Measurements from ENCODE around the gene STRN3.
"Not testable (repeated sequence)": the region's sequence is repeated elsewhere in the genome, so short reads cannot be mapped to it uniquely, and the experiment has no call there.

Gene STRN3

DNA sequence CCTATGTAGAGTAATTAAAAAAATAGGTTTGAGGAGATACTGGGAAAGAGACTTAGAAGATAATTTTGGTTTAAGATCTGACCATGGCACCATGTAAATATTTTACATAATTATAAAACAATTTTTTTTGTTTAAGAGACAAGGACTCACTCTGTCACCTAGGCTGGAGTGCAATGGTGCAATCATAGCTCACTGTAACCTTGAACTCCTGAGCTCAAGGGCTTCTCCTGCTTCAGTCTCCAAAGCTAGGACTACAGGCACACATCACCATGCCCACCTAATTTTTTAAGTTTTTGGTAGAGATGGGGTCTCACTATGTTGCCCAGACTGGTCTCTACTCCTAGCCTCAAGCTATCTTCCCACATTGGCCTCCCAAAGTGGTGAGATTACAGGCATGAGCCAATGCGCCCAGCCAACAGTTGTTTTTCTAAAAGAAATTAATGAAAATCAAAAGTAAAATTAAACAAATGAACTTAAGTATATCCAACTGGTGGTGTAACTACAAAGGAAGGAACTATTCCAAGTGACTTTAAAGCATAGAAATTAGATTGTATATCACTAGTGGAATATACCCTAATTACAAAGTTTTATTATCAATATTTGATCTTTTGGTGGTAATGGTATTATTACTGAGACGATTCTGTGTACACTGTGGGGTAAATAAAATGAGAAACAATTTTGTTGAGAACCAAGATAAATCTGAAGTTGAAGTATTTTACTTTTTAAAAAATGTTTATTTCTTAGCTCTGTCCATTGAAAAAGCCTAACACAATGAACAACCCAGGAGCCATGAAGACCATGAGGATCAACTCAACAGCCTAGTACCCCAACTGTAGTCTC is 122.7 kb downstream of the STRN3 start:
- Histone ChIP-seq H3K4me1 (ENCODE audit: control insufficient read depth in 1 of 2, insufficient read depth in 2 of 2, low read length in 2 of 2) (no peaks in the 10 kb centered on the region), H3K4me3 (ENCODE audit: low read depth in 1 of 2, low read length in 2 of 2) (no peak overlapping the region), H3K27ac (ENCODE audit: low read length) (no peak overlapping the region), H3K36me3 (ENCODE audit: control insufficient read depth in 1 of 2, insufficient read depth in 2 of 2, low read length in 2 of 2) (peaks cover 23 to 24% of the 10 kb centered on the region in 2 donors), H3K27me3 (ENCODE audit: low read depth, low read length) (no peaks in the 10 kb centered on the region), H3K9me3 (ENCODE audit: control insufficient read depth in 1 of 2, low read length in 2 of 2) (no peaks in the 10 kb centered on the region)

- peaks cover 13 to 26% of the 10 kb centered on the region in 2 donors for H3K36me3 ChIP-seq (ENCODE audit: control insufficient read depth in 1 of 2, insufficient read depth in 2 of 2, low read length in 2 of 2)
- not testable (repeated sequence) for H3K4me1 ChIP-seq (ENCODE audit: control insufficient read depth in 1 of 2, insufficient read depth in 2 of 2, low read length in 2 of 2); H3K27ac ChIP-seq (ENCODE audit: low read length); H3K4me3 ChIP-seq (ENCODE audit: low read depth in 1 of 2, low read length in 2 of 2); H3K27me3 ChIP-seq (ENCODE audit: low read depth, low read length); H3K9me3 ChIP-seq (ENCODE audit: control insufficient read depth in 1 of 2, low read length in 2 of 2)
Measured at GRCh38 chr14:30897121-30897520, 129.1 kb downstream of the STRN3 start.

GRCh38 chr14:30896435-30896834 is 129.7 kb downstream of the STRN3 start:
- H3K4me3 ChIP-seq (ENCODE audit: low read depth in 1 of 2, low read length in 2 of 2): no peak overlapping the region
- no peak overlapping the region for H3K27ac ChIP-seq (ENCODE audit: low read length)
- H3K4me1 ChIP-seq (ENCODE audit: control insufficient read depth in 1 of 2, insufficient read depth in 2 of 2, low read length in 2 of 2): peaks cover 5 to 9% of the 10 kb centered on the region in 2 donors
- H3K9me3 ChIP-seq (ENCODE audit: control insufficient read depth in 1 of 2, low read length in 2 of 2): no peaks in the 10 kb centered on the region
- H3K27me3 ChIP-seq (ENCODE audit: low read depth, low read length): no peaks in the 10 kb centered on the region
- peaks cover 13 to 20% of the 10 kb centered on the region in 2 donors for H3K36me3 ChIP-seq (ENCODE audit: control insufficient read depth in 1 of 2, insufficient read depth in 2 of 2, low read length in 2 of 2)

GRCh38 chr14:30894923-30895515 is 131.2 kb downstream of the STRN3 start:
- H3K4me3 ChIP-seq (ENCODE audit: low read depth in 1 of 2, low read length in 2 of 2): no peak overlapping the region
- H3K9me3 ChIP-seq (ENCODE audit: control insufficient read depth in 1 of 2, low read length in 2 of 2): no peaks in the 10 kb centered on the region
- peaks cover 13 to 18% of the 10 kb centered on the region in 2 donors for H3K36me3 ChIP-seq (ENCODE audit: control insufficient read depth in 1 of 2, insufficient read depth in 2 of 2, low read length in 2 of 2)
- H3K27me3 ChIP-seq (ENCODE audit: low read depth, low read length): no peaks in the 10 kb centered on the region
- H3K27ac ChIP-seq (ENCODE audit: low read length): no peak overlapping the region
- peaks cover 5 to 9% of the 10 kb centered on the region in 2 donors for H3K4me1 ChIP-seq (ENCODE audit: control insufficient read depth in 1 of 2, insufficient read depth in 2 of 2, low read length in 2 of 2)

DNA sequence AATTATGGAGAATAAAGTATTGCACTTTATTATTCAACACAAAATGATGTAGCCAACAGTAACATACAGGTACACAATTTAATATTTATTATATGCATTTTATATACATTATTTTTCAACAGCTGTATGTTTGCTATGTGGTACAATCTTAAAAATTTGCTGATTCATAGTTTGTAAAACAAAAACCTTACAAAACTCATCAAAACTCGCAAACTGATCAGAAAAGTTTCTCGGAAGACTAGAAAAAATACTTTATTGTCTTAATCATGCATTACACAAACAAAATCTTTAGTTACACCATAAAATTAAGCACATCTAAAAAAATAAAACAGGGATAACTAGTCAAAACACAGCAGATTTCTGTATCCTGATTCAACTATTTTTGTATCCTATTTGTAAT is 132.4 kb downstream of the STRN3 start:
- Histone ChIP-seq H3K36me3 (ENCODE audit: control insufficient read depth in 1 of 2, insufficient read depth in 2 of 2, low read length in 2 of 2) (peaks cover 9 to 18% of the 10 kb centered on the region in 2 donors), H3K4me1 (ENCODE audit: control insufficient read depth in 1 of 2, insufficient read depth in 2 of 2, low read length in 2 of 2) (peaks cover 5 to 9% of the 10 kb centered on the region in 2 donors)

GRCh38 chr14:30889244-30889594 is 137.0 kb downstream of the STRN3 start:
- Histone ChIP-seq H3K27ac (ENCODE audit: low read length) (no peak overlapping the region), H3K9me3 (ENCODE audit: control insufficient read depth in 1 of 2, low read length in 2 of 2) (no peaks in the 10 kb centered on the region), H3K27me3 (ENCODE audit: low read depth, low read length) (no peaks in the 10 kb centered on the region)

More for the DNA sequence above, 132.4 kb downstream of the STRN3 start:
- H3K9me3 ChIP-seq (ENCODE audit: control insufficient read depth in 1 of 2, low read length in 2 of 2): no peaks in the 10 kb centered on the region
- no peaks in the 10 kb centered on the region for H3K27me3 ChIP-seq (ENCODE audit: low read depth, low read length)
- no peak overlapping the region for H3K4me3 ChIP-seq (ENCODE audit: low read depth in 1 of 2, low read length in 2 of 2)
- no peak overlapping the region for H3K27ac ChIP-seq (ENCODE audit: low read length)

DNA sequence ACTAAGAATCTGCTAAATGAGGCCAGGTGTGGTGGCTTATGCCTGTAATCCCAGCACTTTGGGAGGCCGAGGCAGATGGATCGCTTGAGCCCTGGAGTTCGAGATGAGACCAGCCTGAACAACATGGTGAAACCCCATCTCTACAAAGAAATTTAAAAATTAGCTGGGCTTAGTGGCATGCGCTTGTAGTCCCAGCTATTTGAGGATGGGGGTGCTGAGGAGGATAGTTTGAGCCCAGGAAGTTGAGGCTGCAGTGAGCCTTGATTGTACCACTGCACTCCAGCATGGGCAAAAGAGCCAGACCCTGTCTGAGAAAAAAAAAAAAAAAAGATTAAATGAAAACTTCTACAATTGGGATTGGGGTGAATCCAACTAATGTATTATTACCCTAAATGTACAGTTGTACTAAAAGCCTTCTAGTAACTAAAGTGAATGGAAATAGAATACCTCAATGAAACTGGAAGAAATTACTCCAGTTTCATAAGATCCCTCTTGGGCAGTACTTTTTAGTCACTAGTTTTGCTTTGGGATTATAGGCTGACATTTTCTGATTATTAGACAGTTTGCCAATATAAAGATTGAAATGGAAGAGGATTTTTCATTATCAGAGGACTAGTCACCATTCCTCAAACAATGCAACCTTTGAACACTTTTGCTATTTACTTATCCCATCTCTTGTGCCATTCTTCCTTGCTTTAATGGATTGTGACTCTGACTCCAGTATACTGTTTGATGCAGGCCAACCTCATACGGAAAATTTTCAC is 137.5 kb downstream of the STRN3 start:
- Histone ChIP-seq H3K4me3 (ENCODE audit: low read depth in 1 of 2, low read length in 2 of 2) (no peak overlapping the region), H3K4me1 (ENCODE audit: control insufficient read depth in 1 of 2, insufficient read depth in 2 of 2, low read length in 2 of 2) (no peaks in the 10 kb centered on the region), H3K36me3 (ENCODE audit: control insufficient read depth in 1 of 2, insufficient read depth in 2 of 2, low read length in 2 of 2) (no peaks in the 10 kb centered on the region), H3K27me3 (ENCODE audit: low read depth, low read length) (no peaks in the 10 kb centered on the region), H3K27ac (ENCODE audit: low read length) (no peak overlapping the region), H3K9me3 (ENCODE audit: control insufficient read depth in 1 of 2, low read length in 2 of 2) (no peaks in the 10 kb centered on the region)

More at GRCh38 chr14:30889244-30889594, 137.0 kb downstream of the STRN3 start:
- Histone ChIP-seq H3K4me3 (ENCODE audit: low read depth in 1 of 2, low read length in 2 of 2) (no peak overlapping the region), H3K4me1 (ENCODE audit: control insufficient read depth in 1 of 2, insufficient read depth in 2 of 2, low read length in 2 of 2) (no peaks in the 10 kb centered on the region), H3K36me3 (ENCODE audit: control insufficient read depth in 1 of 2, insufficient read depth in 2 of 2, low read length in 2 of 2) (peaks cover 0 to under 1% of the 10 kb centered on the region in 2 donors)

- no peak overlapping the region for H3K27ac ChIP-seq (ENCODE audit: low read length)
- no peaks in the 10 kb centered on the region for H3K27me3 ChIP-seq (ENCODE audit: low read depth, low read length)
- no peak overlapping the region for H3K4me3 ChIP-seq (ENCODE audit: low read depth in 1 of 2, low read length in 2 of 2)
Measured at GRCh38 chr14:30885840-30886740, 140.1 kb downstream of the STRN3 start.

DNA sequence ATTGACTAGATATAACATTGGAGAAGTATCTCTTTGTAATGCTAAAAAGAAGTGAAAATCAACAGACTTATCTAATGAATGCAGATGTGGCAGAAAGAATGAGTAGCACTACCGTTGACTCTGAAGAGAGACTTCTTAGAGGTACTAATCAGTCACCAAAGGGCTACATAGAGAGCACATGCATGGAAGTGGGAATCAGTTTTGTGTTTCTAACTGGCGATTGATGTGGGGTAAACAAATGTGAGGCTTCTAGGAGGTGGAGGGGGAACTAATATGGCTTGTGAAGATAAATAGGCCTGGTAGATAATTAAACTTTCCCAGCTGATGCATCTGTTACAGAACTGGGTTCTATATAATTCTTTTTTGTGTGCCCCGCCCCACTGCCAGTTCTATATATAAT is 141.3 kb downstream of the STRN3 start:
- H3K4me3 ChIP-seq (ENCODE audit: low read depth in 1 of 2, low read length in 2 of 2): no peak overlapping the region
- no peaks in the 10 kb centered on the region for H3K9me3 ChIP-seq (ENCODE audit: control insufficient read depth in 1 of 2, low read length in 2 of 2)
- H3K36me3 ChIP-seq (ENCODE audit: control insufficient read depth in 1 of 2, insufficient read depth in 2 of 2, low read length in 2 of 2): no peaks in the 10 kb centered on the region
- no peak overlapping the region for H3K27ac ChIP-seq (ENCODE audit: low read length)
- H3K4me1 ChIP-seq (ENCODE audit: control insufficient read depth in 1 of 2, insufficient read depth in 2 of 2, low read length in 2 of 2): no peaks in the 10 kb centered on the region
- H3K27me3 ChIP-seq (ENCODE audit: low read depth, low read length): no peaks in the 10 kb centered on the region

More at GRCh38 chr14:30885840-30886740, 140.1 kb downstream of the STRN3 start:
- Histone ChIP-seq H3K4me1 (ENCODE audit: control insufficient read depth in 1 of 2, insufficient read depth in 2 of 2, low read length in 2 of 2) (no peaks in the 10 kb centered on the region), H3K36me3 (ENCODE audit: control insufficient read depth in 1 of 2, insufficient read depth in 2 of 2, low read length in 2 of 2) (no peaks in the 10 kb centered on the region), H3K9me3 (ENCODE audit: control insufficient read depth in 1 of 2, low read length in 2 of 2) (no peaks in the 10 kb centered on the region)

- Histone ChIP-seq H3K9me3 (ENCODE audit: control insufficient read depth in 1 of 2, low read length in 2 of 2) (no peaks in the 10 kb centered on the region), H3K4me1 (ENCODE audit: control insufficient read depth in 1 of 2, insufficient read depth in 2 of 2, low read length in 2 of 2) (no peaks in the 10 kb centered on the region), H3K27ac (ENCODE audit: low read length) (no peak overlapping the region), H3K36me3 (ENCODE audit: control insufficient read depth in 1 of 2, insufficient read depth in 2 of 2, low read length in 2 of 2) (no peaks in the 10 kb centered on the region), H3K27me3 (ENCODE audit: low read depth, low read length) (no peaks in the 10 kb centered on the region), H3K4me3 (ENCODE audit: low read depth in 1 of 2, low read length in 2 of 2) (no peak overlapping the region)
Measured at GRCh38 chr14:30883508-30884294, 142.5 kb downstream of the STRN3 start.

Data from muscle layer of duodenum (tissue), 2 donors.